PFSK-1 (cell line): ENCODE results near the gene LAMC3.

Experiments used
- FOXP2 ChIP-seq: optimal IDR thresholded peaks from 2 replicates; pipeline ENCODE3; 2011; ENCODE audit warnings: borderline replicate concordance, control low read depth, inconsistent platforms; ENCODE audit not compliant: insufficient read depth; ENCODE audit errors: extremely low read length, extremely low read depth
- POLR2AphosphoS5 ChIP-seq: IDR thresholded peaks from 2 replicates; pipeline ENCODE4 v1.6.1; 2012; ENCODE audit warnings: low read depth, mild to moderate bottlenecking, control low read depth, low read length, moderate library complexity
- REST ChIP-seq, 2 experiments: IDR thresholded peaks; 2 replicates each; pipeline versions ENCODE4 v1.6.1 to v1.8.0; 2011 to 2012; ENCODE audit warnings: low read depth in 2 of 2, low read length in 2 of 2, control low read depth in 1 of 2, inconsistent platforms in 1 of 2, mild to moderate bottlenecking in 1 of 2, moderate library complexity in 1 of 2; ENCODE audit not compliant: insufficient read depth in 1 of 2
- SIN3A ChIP-seq: IDR thresholded peaks from 2 replicates; pipeline ENCODE4 v1.6.1; 2012; ENCODE audit warnings: mild to moderate bottlenecking, low read length, moderate library complexity, borderline replicate concordance; ENCODE audit not compliant: insufficient read depth
- TAF1 ChIP-seq: IDR thresholded peaks from 2 replicates; pipeline ENCODE4 v1.6.1; 2012; ENCODE audit warnings: low read length, control low read depth, borderline replicate concordance; ENCODE audit not compliant: insufficient read depth

The LAMC3 gene

GRCh38 chr9:131048820-131049219 lies 39.8 kb downstream of the LAMC3 start:
- no peak for TF ChIP-seq POLR2AphosphoS5
- TF ChIP-seq TAF1: no peak
- TF ChIP-seq FOXP2: no peak
- TF ChIP-seq SIN3A: no peak
- TF ChIP-seq REST (IDR thresholded peaks at IDR 0.05; ENCODE audit: insufficient read depth in 1 of 2, low read depth in 2 of 2, low read length in 2 of 2): no peak

GRCh38 chr9:131049829-131050715 lies 41.1 kb downstream of the LAMC3 start:
- TF ChIP-seq FOXP2 (no peak), TAF1 (no peak)

- no peak for TF ChIP-seq FOXP2
- no peak for TF ChIP-seq TAF1
- no peak for TF ChIP-seq SIN3A
These were observed 41.9 kb downstream of the LAMC3 start for GRCh38 chr9:131050831-131051230.

- TF ChIP-seq TAF1 (no peak), FOXP2 (no peak), POLR2AphosphoS5 (no peak), SIN3A (no peak), REST (IDR thresholded peaks at IDR 0.05; ENCODE audit: insufficient read depth in 1 of 2, low read depth in 2 of 2, low read length in 2 of 2) (no peak)
These were observed 42.9 kb downstream of the LAMC3 start for GRCh38 chr9:131051592-131052517.

- TF ChIP-seq POLR2AphosphoS5 (no peak), FOXP2 (no peak), TAF1 (no peak), REST (IDR thresholded peaks at IDR 0.05; ENCODE audit: insufficient read depth in 1 of 2, low read depth in 2 of 2, low read length in 2 of 2) (no peak), SIN3A (no peak)
These were observed 44.9 kb downstream of the LAMC3 start for GRCh38 chr9:131053896-131054295.
